BLaER1 (cell line): Measurements from ENCODE around the gene FRMD4A.
"Not testable (repeated sequence)": the region's sequence is repeated elsewhere in the genome, so short reads cannot be mapped to it uniquely, and the experiment has no call there.

ENCODE experiments used
- H3K27ac ChIP-seq: shearing (Covaris generic); formaldehyde crosslinking; 2 replicates; pipeline ENCODE4 v1.8.1; 2022
- H3K27me3 ChIP-seq: shearing (Covaris generic); formaldehyde crosslinking; 2 replicates; pipeline ENCODE4 v1.8.1; 2022
- H3K36me3 ChIP-seq: shearing (Covaris generic); formaldehyde crosslinking; 2 replicates; pipeline ENCODE4 v1.8.1; 2022
- H3K4me1 ChIP-seq: shearing (Covaris generic); formaldehyde crosslinking; 2 replicates; pipeline ENCODE4 v1.8.1; 2022
- H3K4me2 ChIP-seq: shearing (Covaris generic); formaldehyde crosslinking; 2 replicates; pipeline ENCODE4 v1.8.1; 2022
- H3K4me3 ChIP-seq: shearing (Covaris generic); formaldehyde crosslinking; 2 replicates; pipeline ENCODE4 v1.8.1; 2022
- H3K9ac ChIP-seq: shearing (Covaris generic); formaldehyde crosslinking; 2 replicates; pipeline ENCODE4 v1.8.1; 2022
- H3K9me3 ChIP-seq: shearing (Covaris generic); formaldehyde crosslinking; 2 replicates; pipeline ENCODE4 v1.8.1; 2022
- H4K20me1 ChIP-seq: shearing (Covaris generic); formaldehyde crosslinking; 2 replicates; pipeline ENCODE4 v1.8.1; 2022
- Cebpa-rat ChIP-seq: shearing (Covaris generic); IDR thresholded peaks from 2 replicates; pipeline ENCODE4 v1.8.1; 2022

Gene FRMD4A

DNA sequence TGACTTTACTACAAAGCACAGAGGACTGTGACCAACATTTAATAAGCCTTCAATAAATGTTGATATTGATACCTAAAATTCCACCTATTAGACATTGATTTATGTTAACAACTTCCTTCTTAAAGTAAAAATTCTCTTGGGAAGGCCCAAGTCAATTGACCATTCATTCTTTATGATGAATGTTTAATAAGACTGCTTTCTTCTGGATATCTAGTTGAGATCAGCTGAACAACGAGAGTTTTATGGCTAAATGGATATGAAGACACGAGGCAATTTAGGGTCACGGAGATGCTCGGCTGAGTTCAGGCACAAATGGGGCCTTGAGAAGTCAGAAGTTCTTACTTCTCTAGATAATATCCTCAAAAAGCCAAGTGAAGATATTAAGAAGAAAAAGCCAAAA is 258.8 kb downstream of the FRMD4A start:
- no peaks in the 10 kb centered on the region for H3K4me1 ChIP-seq
- H3K27me3 ChIP-seq, result no peaks in the 10 kb centered on the region
- H4K20me1 ChIP-seq, result no peaks in the 10 kb centered on the region
- no peaks in the 10 kb centered on the region for H3K36me3 ChIP-seq
- no peak overlapping the region for H3K9ac ChIP-seq
- no peak for TF ChIP-seq Cebpa-rat
- no peak overlapping the region for H3K27ac ChIP-seq
- no peak overlapping the region for H3K4me2 ChIP-seq
- peaks cover 8% of the 10 kb centered on the region; the same call in 1 of the 2 replicates for H3K9me3 ChIP-seq
- no peak overlapping the region for H3K4me3 ChIP-seq

DNA sequence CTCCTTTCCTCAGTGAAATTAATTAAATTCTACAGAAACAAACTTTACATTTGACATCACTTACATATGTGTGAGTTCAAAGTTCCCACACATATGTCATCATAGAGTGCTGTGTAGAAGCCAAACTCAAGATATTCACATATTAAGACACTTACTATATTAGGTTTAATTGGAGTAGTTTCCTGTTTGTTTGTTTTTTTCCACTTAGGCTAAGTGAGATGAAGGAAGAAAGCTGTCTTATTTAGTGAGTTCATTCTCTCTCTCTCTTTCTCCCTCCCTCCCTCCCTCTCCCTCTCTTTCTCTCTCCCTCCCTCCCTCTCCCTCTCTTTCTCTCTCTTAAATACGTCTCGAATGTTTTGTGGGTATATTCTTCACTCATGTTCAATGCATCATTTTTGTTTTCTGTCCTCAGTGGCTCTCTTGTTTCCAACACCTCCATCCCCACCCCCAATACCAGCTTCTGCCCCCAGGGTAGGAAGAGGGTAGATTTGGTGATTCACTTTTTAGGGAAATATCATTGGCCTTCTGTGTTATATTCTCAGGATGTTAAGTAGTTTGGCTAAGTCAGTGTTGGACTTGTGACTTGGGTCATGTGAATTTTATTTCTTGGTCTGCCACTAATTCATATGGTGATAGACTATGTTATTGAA is 262.0 kb downstream of the FRMD4A start:
- no peaks in the 10 kb centered on the region for H3K27me3 ChIP-seq
- no peak for TF ChIP-seq Cebpa-rat
- H3K9me3 ChIP-seq, result peaks cover 8% of the 10 kb centered on the region; the same call in 1 of the 2 replicates
- no peaks in the 10 kb centered on the region for H3K36me3 ChIP-seq
- no peaks in the 10 kb centered on the region for H4K20me1 ChIP-seq
- H3K4me1 ChIP-seq, result no peaks in the 10 kb centered on the region
- no peak overlapping the region for H3K9ac ChIP-seq
- H3K4me2 ChIP-seq, result no peak overlapping the region
- H3K4me3 ChIP-seq, result no peak overlapping the region
- no peak overlapping the region for H3K27ac ChIP-seq

DNA sequence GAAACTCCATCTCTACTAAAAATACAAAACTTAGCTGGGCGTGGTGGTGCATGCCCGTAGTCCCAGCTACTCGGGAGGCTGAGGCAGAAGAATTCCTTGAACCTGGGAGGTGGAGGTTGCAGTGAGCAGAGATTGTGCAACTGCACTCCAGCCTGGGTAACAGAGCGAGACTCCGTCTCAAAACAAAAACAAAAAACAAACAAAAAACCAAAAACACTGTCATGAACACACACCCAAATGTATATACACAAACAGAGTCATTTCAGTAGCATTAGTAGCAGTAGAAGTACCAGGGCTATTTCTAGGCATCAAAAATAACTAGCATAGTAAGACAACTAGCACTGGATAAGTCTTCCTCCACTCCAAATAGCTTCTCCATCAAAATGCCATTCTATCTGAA is 263.1 kb downstream of the FRMD4A start:
- not testable (repeated sequence) for H3K27ac ChIP-seq, H3K36me3 ChIP-seq, H3K4me2 ChIP-seq, H3K4me3 ChIP-seq, H3K27me3 ChIP-seq, H3K9me3 ChIP-seq, H3K9ac ChIP-seq, H3K4me1 ChIP-seq, H4K20me1 ChIP-seq

DNA sequence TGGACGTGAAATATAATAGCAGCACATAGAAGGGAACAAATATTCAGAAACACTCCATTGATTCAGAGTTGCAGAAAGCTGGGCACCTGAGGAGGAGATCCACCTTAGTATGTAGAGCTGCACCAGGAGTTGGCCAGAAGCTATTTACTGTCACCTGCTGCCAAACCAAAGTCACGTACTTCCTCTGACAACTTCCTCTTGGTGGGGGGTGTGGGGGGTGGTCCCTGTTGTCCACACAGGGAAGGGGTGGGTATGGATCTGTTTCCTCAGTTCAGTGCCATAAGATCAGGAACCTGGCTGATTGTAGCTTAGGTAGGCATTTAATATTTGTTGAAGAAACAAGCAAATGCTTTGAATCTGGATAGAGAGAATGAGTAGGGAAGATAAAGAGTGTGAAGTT is 264.6 kb downstream of the FRMD4A start:
- peaks cover 8% of the 10 kb centered on the region; the same call in 1 of the 2 replicates for H3K9me3 ChIP-seq
- H3K4me2 ChIP-seq, result no peak overlapping the region
- no peak for TF ChIP-seq Cebpa-rat
- H4K20me1 ChIP-seq, result no peaks in the 10 kb centered on the region
- no peak overlapping the region for H3K27ac ChIP-seq
- H3K36me3 ChIP-seq, result no peaks in the 10 kb centered on the region
- no peak overlapping the region for H3K9ac ChIP-seq
- no peak overlapping the region for H3K4me3 ChIP-seq
- H3K4me1 ChIP-seq, result no peaks in the 10 kb centered on the region
- no peaks in the 10 kb centered on the region for H3K27me3 ChIP-seq

DNA sequence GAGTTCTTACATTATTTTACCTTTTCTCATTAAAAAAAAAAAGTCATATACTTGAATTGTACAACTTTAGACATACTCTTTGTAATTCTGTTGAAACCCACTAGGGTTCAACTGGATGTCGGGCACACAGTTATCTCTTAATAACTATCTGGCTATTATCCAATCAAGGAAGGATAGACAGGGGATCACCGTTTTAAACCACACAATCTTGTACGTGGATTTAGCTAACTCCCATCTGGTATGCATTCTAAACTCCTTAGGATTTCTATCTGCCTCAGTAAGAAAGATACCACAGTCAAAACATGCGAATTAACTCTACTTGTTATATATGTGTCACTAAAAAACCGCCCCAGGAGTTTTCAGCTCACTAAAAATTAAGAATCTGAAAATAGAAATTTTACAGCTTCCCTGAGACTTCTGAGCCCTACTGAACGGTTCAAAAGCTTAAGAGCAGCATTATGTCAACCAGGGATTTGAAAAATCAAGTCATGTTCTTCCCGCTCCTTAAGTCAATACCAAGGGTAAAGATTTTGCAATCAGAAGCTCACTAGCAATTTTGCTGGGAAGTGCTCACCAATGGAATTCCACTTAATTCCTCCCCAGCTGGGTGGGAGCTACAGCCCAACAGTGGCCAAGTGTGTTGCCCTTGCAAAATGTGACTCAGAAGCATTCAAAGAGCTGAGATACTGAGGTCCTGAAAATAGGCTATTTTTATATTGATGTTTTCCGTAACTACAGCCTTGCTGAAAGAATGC is 267.0 kb downstream of the FRMD4A start:
- Histone ChIP-seq H3K4me1 (no peaks in the 10 kb centered on the region), H3K27ac (no peak overlapping the region), H3K4me3 (no peak overlapping the region), H3K4me2 (no peak overlapping the region), H3K27me3 (no peaks in the 10 kb centered on the region), H3K9ac (no peak overlapping the region), H3K9me3 (peaks cover 8% of the 10 kb centered on the region; the same call in 1 of the 2 replicates), H3K36me3 (no peaks in the 10 kb centered on the region), H4K20me1 (no peaks in the 10 kb centered on the region)
- TF ChIP-seq Cebpa-rat, result no peak

DNA sequence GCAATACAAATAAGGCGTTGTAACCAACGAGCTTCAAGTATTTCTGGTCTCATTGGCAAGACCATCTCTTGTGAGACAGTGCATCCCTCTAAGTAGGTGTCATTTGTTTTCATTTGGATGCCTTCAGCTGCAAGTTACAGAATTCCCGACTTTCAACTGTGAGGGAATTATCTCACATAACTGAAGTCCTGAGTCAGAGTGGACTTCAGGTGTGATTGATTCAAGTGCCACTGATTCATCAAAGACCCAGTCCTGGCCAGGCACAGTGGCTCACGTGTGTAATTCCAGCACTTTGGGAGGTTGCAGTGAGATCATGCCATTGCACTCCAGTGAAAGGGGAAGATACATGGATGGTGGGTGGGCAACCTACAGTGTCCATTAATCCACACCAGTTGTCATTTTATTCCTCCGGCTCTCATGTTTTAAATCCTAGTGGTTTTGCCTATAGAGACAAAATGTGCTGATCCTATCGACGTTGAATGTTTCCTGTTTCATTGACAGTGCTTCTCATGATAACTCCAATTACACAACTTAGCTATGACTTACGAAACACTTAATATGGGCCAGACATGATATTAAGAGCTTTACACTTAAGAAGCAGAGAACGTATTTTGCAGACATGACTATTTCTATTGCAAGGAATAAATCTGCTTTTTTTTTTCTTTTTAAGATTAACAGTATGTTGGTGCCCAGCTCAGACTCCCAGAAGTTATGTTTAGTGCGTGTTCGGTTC is 268.0 kb downstream of the FRMD4A start:
- Histone ChIP-seq H3K4me1 (no peaks in the 10 kb centered on the region), H3K4me2 (no peak overlapping the region)

DNA sequence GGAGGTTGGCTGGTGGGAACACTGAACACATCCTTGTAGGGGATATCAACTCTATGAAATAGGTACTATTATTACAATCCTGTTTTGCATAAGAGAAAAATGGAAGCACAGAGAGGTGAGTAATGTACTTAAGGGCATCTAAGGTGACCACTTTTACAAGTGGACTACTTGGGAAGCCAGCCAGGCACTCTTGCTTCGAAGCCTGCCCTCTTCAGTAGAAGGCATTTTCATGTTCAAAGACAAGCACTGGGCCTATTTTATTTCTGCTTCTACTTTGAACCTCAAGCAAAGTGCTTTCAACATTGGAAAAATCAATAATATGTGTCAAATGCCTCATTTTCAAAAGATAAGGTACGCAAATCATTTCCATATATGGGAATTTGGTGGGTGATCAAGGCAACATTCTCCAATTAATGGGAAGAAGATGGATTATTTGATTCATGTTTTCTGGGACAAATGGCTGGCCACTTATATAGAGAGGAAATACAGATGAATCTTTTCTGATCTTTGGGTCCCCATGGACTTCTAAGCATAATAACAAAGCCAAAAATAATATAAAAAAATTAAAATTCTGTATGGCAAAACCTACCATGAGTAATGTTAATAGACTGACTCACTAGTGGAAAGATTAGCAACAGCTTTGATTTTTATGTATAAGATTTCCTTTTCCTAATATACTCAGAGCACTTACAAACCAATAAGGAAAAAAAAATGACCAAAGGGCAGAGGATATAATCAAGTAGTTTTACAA is 270.2 kb downstream of the FRMD4A start:
- no peak overlapping the region for H3K4me3 ChIP-seq
- no peaks in the 10 kb centered on the region for H3K27me3 ChIP-seq
- H3K27ac ChIP-seq, result no peak overlapping the region
- no peaks in the 10 kb centered on the region for H3K9me3 ChIP-seq
- H3K4me1 ChIP-seq, result no peaks in the 10 kb centered on the region
- H3K4me2 ChIP-seq, result no peak overlapping the region
- no peak for TF ChIP-seq Cebpa-rat
- H3K9ac ChIP-seq, result no peak overlapping the region
- no peaks in the 10 kb centered on the region for H3K36me3 ChIP-seq
- no peaks in the 10 kb centered on the region for H4K20me1 ChIP-seq

More for the DNA sequence above, 268.0 kb downstream of the FRMD4A start:
- Histone ChIP-seq H3K27ac (no peak overlapping the region), H3K9ac (no peak overlapping the region), H3K9me3 (peaks cover 7% of the 10 kb centered on the region; the same call in 1 of the 2 replicates), H4K20me1 (no peaks in the 10 kb centered on the region), H3K36me3 (no peaks in the 10 kb centered on the region), H3K27me3 (no peaks in the 10 kb centered on the region), H3K4me3 (no peak overlapping the region)
- no peak for TF ChIP-seq Cebpa-rat

DNA sequence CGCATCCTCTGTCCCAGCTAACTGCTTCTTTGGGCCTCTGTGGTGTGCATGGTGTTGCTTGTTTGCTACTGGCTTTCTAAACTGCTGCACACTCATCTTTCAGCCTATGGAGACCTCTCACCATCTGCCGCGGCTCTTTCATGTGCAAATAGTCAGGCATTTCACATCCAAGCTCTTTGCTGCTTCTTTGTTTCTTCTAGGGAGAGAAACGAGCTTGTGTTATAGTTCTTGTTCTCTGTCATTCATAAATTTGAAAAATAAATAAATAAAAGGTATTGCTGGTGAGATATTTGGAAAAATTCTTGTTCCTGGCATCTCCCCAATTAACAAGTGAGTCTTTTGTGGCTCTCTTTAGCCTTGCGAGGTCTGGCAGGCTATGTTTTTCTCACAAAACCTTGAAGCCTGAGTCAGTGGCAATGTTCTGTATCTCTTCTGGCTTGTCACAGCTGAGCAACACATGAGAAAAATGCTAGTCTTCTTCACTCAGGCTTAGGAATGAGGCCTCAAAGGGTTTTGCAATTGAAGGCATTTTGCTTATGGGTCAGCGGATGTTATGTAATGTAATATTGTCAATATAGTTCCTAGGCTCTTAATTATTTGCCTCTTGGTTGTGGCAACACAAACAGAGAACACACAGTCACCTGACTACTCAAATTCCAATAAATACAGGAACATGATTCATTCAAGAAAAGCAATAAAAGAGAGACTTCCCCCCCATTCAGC is 274.0 kb downstream of the FRMD4A start:
- TF ChIP-seq Cebpa-rat, result no peak
- Histone ChIP-seq H3K27me3 (no peaks in the 10 kb centered on the region), H3K27ac (no peak overlapping the region), H3K4me3 (no peak overlapping the region), H3K9ac (no peak overlapping the region), H3K36me3 (no peaks in the 10 kb centered on the region), H4K20me1 (no peaks in the 10 kb centered on the region), H3K9me3 (peaks cover 10% of the 10 kb centered on the region; the same call in 1 of the 2 replicates), H3K4me1 (no peaks in the 10 kb centered on the region), H3K4me2 (no peak overlapping the region)

DNA sequence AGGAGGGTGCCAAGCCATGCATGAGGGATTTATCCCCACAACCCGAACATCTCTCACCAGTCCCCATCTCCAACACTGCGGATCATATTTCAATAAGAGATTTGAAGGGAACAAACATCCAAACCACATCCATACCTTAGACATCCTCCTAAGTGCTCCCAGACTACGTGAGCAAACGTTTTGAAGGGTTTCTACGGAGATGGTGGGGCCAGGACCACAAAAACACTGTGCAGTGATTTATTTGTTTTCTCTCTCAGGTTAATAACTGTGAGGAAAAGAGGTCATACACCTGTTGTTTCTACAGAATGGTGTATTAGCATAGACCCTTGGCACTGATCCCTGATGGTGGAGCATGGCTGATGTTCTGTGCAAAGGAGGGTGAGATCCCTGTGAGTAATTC is 277.8 kb downstream of the FRMD4A start:
- peaks cover 10% of the 10 kb centered on the region; the same call in 1 of the 2 replicates for H3K9me3 ChIP-seq
- no peak overlapping the region for H3K4me2 ChIP-seq
- no peak for TF ChIP-seq Cebpa-rat
- no peaks in the 10 kb centered on the region for H3K27me3 ChIP-seq
- H4K20me1 ChIP-seq, result no peaks in the 10 kb centered on the region
- no peaks in the 10 kb centered on the region for H3K4me1 ChIP-seq
- no peaks in the 10 kb centered on the region for H3K36me3 ChIP-seq
- H3K9ac ChIP-seq, result no peak overlapping the region
- no peak overlapping the region for H3K27ac ChIP-seq
- H3K4me3 ChIP-seq, result no peak overlapping the region
